OCI-LY7 (cell line): ENCODE data around the gene MACROD2. TPM values are rescaled to one million over a fixed set of nuclear protein-coding genes. Genes with fewer than 3 reads are reported as not detected.

Experiments
- BruUV-seq: library from RNA; stranded (reverse); fragments of 400-500 nt; replicated peaks from 2 replicates; lab custom pipeline; 2021; lab: Mats Ljungman, UMichigan
- CTCF ChIA-PET: fragments of 300-600 bp; sonication (Branson Sonifier 250); formaldehyde crosslinking; loops from one replicate; lab custom pipeline; 2022; ENCODE audit warnings: antibody characterized with exemption; ENCODE audit not compliant: unreplicated experiment; lab: Charles Lee
- POLR2A ChIA-PET: fragments of 300-600 bp; sonication (Branson Sonifier 250); formaldehyde crosslinking; loops from one replicate; lab custom pipeline; 2022; ENCODE audit warnings: antibody characterized with exemption; lab: Charles Lee
- DNase-seq: peaks from one replicate; pipeline ENCODE4 v3.0.0-alpha.2; 2015; ENCODE audit warnings: low spot score
- H2AFZ ChIP-seq: fragments of 200-600 bp; sonication (generic), shearing (Covaris generic); 2 replicates; pipeline ENCODE4 v1.6.1; 2014; ENCODE audit warnings: mild to moderate bottlenecking, antibody characterized with exemption, low read length, moderate library complexity
- H3K27ac ChIP-seq: fragments of 200-600 bp; sonication (generic); 2 replicates; pipeline ENCODE4 v1.5.1; 2014; ENCODE audit warnings: mixed run types, low read depth, mild to moderate bottlenecking, moderate library complexity, low read length, inconsistent platforms; ENCODE audit not compliant: poor library complexity, severe bottlenecking
- H3K36me3 ChIP-seq: fragments of 200-600 bp; sonication (generic); 2 replicates; pipeline ENCODE4 v1.6.1; 2014; ENCODE audit warnings: mild to moderate bottlenecking, antibody characterized with exemption, low read length, moderate library complexity, mixed read lengths; ENCODE audit not compliant: insufficient read depth
- H3K4me1 ChIP-seq: fragments of 200-600 bp; sonication (generic); 2 replicates; pipeline ENCODE4 v1.5.1; 2014; ENCODE audit warnings: mild to moderate bottlenecking, low read length; ENCODE audit not compliant: insufficient read depth, poor library complexity, severe bottlenecking
- H3K4me2 ChIP-seq: fragments of 200-600 bp; sonication (generic); 2 replicates; pipeline ENCODE4 v1.6.1; 2014; ENCODE audit warnings: mild to moderate bottlenecking, low read length
- H3K4me3 ChIP-seq: fragments of 200-600 bp; sonication (generic); 2 replicates; pipeline ENCODE4 v1.5.1; 2014; ENCODE audit warnings: mild to moderate bottlenecking, low read depth, low read length; ENCODE audit not compliant: poor library complexity, severe bottlenecking
- H3K79me2 ChIP-seq: fragments of 200-600 bp; sonication (generic); 2 replicates; pipeline ENCODE4 v1.6.1; 2016; ENCODE audit warnings: low read depth, mild to moderate bottlenecking, low read length, moderate library complexity, mixed read lengths; ENCODE audit not compliant: insufficient read depth
- H3K9me2 ChIP-seq: fragments of 200-600 bp; sonication (generic); 2 replicates; pipeline ENCODE4 v1.6.1; 2016; ENCODE audit warnings: mild to moderate bottlenecking, low read length, mixed read lengths; ENCODE audit not compliant: insufficient read depth
- H3K9me3 ChIP-seq: fragments of 200-600 bp; sonication (generic); 2 replicates; pipeline ENCODE4 v1.6.1; 2014; ENCODE audit warnings: mild to moderate bottlenecking, mixed run types, low read length, mixed read lengths
- H4K20me1 ChIP-seq: fragments of 200-600 bp; sonication (generic); 2 replicates; pipeline ENCODE4 v1.6.1; 2014; ENCODE audit warnings: mild to moderate bottlenecking, antibody characterized with exemption, low read length, moderate library complexity, mixed read lengths; ENCODE audit not compliant: insufficient read depth
- EZH2phosphoT487 ChIP-seq: fragments of 200-600 bp; sonication (generic); IDR thresholded peaks from 2 replicates; pipeline ENCODE4 v1.6.1; 2018; ENCODE audit warnings: low read depth, borderline replicate concordance, mild to moderate bottlenecking, mixed run types, antibody characterized with exemption, low read length, moderate library complexity, mixed read lengths
- intact Hi-C: fragments of 100-400 bp; cut with micrococcal nuclease; formaldehyde crosslinking; loops from one replicate; pipeline ENCODE4 v1.10.0; 2022; ENCODE audit not compliant: unreplicated experiment
- total RNA-seq, 2 experiments: library from RNA; depleted of rRNA in 1 of 2; stranded (reverse); fragments of >200 nt in 1 of 2; shearing (Covaris generic) in 1 of 2; gene quantifications; 2 replicates each; pipeline ENCODE4 v1.2.3, GENCODE V29; 2014 to 2022
- TF ChIP-seq, protein P1 (sequence below): fragments of 200-600 bp; sonication (generic); conservative IDR thresholded peaks from 2 replicates; pipeline ENCODE4 v1.5.1; 2014; ENCODE audit warnings: mild to moderate bottlenecking, antibody characterized with exemption, low read length, moderate library complexity, mixed read lengths

Gene MACROD2
- total RNA-seq, 2 experiments from 2014 or later: 0.09 to 4.5 TPM

DNA sequence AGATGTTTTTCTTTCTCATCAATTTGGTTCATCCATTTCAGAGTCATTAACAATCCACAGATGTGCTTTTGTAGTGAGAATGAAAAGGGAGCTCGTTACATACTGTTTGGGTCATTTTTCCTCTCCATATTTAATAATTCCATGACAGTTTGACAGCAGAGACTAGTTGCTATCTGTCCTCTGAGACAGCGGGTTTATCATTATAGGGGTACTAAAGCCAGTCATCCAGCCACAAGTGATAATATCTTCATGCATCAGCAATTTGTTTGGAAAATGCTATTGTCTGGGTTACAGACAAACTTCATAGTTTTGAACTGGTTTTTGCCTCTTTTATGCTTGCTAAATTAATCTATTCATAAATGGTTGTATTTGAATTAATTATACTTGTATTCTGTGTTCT is 692.7 kb downstream of the MACROD2 start:
- H3K27ac ChIP-seq: no peak overlapping the region
- BruUV-seq: no TSS peak
- H3K4me2 ChIP-seq: no peak overlapping the region
- H3K36me3 ChIP-seq: no peaks in the 10 kb centered on the region
- H4K20me1 ChIP-seq: no peaks in the 10 kb centered on the region
- intact Hi-C loops: no loop called here
- H3K9me3 ChIP-seq: no peaks in the 10 kb centered on the region
- DNase-seq: no peak
- no peaks in the 10 kb centered on the region for H3K79me2 ChIP-seq
- POLR2A ChIA-PET: no interaction called here
- no peaks in the 10 kb centered on the region for H3K9me2 ChIP-seq
- TF ChIP-seq, protein P1, sequence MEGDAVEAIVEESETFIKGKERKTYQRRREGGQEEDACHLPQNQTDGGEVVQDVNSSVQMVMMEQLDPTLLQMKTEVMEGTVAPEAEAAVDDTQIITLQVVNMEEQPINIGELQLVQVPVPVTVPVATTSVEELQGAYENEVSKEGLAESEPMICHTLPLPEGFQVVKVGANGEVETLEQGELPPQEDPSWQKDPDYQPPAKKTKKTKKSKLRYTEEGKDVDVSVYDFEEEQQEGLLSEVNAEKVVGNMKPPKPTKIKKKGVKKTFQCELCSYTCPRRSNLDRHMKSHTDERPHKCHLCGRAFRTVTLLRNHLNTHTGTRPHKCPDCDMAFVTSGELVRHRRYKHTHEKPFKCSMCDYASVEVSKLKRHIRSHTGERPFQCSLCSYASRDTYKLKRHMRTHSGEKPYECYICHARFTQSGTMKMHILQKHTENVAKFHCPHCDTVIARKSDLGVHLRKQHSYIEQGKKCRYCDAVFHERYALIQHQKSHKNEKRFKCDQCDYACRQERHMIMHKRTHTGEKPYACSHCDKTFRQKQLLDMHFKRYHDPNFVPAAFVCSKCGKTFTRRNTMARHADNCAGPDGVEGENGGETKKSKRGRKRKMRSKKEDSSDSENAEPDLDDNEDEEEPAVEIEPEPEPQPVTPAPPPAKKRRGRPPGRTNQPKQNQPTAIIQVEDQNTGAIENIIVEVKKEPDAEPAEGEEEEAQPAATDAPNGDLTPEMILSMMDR: no peak
- no peak for TF ChIP-seq EZH2phosphoT487
- H2AFZ ChIP-seq: no peak overlapping the region
- no peaks in the 10 kb centered on the region for H3K4me1 ChIP-seq
- CTCF ChIA-PET: no interaction called here
- H3K4me3 ChIP-seq: no peak overlapping the region

DNA sequence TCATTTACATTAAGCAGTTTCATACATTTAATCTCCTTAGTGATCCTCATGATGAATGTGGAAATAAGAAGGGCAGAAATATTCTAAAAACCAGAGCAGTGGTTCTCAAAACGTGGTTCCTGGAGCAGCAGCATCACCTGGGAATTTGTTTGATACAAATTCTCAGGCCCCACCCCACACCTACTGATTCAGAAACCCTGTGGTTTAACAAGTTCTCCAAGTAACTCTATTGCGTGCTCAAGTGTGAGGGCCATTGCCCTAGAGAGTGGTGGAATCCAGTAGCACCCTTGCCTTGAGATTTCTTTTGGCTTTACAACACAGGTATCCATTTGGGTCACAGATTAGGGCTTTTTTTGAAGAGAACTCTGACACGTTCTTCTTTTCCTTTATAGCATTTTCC is 696.7 kb downstream of the MACROD2 start:
- DNase-seq: no peak
- ChIA-PET POLR2A (no interaction called here), CTCF (no interaction called here)
- no peak for TF ChIP-seq EZH2phosphoT487
- TF ChIP-seq, protein P1: no peak
- Histone ChIP-seq H2AFZ (no peak overlapping the region), H3K36me3 (no peaks in the 10 kb centered on the region), H3K4me1 (no peaks in the 10 kb centered on the region), H3K4me2 (no peak overlapping the region), H3K79me2 (no peaks in the 10 kb centered on the region), H4K20me1 (no peaks in the 10 kb centered on the region), H3K4me3 (no peak overlapping the region), H3K27ac (no peak overlapping the region), H3K9me3 (no peaks in the 10 kb centered on the region), H3K9me2 (no peaks in the 10 kb centered on the region)
- BruUV-seq: no TSS peak
- intact Hi-C loops: no loop called here

DNA sequence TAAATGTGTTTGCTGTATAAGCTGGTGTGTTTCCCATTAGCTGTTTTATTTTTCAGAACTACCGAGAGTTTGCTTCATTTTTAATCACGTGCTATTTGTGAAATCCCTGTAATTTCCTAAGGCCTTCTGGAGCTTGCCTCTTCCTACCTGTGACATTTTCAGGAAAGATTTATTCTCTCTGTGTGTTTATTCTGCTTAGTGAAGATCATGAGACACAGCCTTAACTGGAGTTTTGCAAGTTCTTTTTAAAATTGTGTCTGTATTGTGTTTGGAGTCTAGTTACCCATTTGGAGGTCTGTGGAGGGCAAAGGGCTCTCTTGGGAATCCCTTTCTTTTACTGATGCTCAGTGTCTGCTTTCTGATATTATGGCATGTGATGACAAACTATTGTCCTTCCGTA is 701.2 kb downstream of the MACROD2 start:
- Histone ChIP-seq H3K79me2 (no peaks in the 10 kb centered on the region), H3K9me2 (no peaks in the 10 kb centered on the region), H3K27ac (no peak overlapping the region), H3K36me3 (no peaks in the 10 kb centered on the region), H2AFZ (no peak overlapping the region), H3K4me2 (no peak overlapping the region), H3K9me3 (no peaks in the 10 kb centered on the region), H3K4me1 (no peaks in the 10 kb centered on the region), H4K20me1 (no peaks in the 10 kb centered on the region), H3K4me3 (no peak overlapping the region)
- TF ChIP-seq EZH2phosphoT487: no peak
- TF ChIP-seq, protein P1: no peak
- POLR2A ChIA-PET: interaction anchor here (0.6 kb wide), 1 partner anchor 639 kb away, joined by 3 read pairs; no protein-coding TSS in a partner anchor
- CTCF ChIA-PET: no interaction called here
- DNase-seq: no peak
- no TSS peak for BruUV-seq
- intact Hi-C loops: no loop called here
